Upper lobe of left lung (tissue), 4 donors: ENCODE data around the gene SMARCB1.

Source experiments
- POLR2A ChIP-seq, 4 donors: fragments of 450-650 bp; IDR thresholded peaks; one replicate each; pipeline ENCODE4 v1.5.1; 2016 to 2017; ENCODE audit warnings: antibody characterized with exemption in 4 of 4, mild to moderate bottlenecking in 2 of 4
- POLR2AphosphoS5 ChIP-seq, 2 donors: sonication (generic); formaldehyde crosslinking; IDR thresholded peaks; one replicate each; pipeline ENCODE4 v1.5.1; 2017; ENCODE audit warnings: antibody characterized with exemption in 2 of 2
- TF ChIP-seq, protein P1 (sequence below), 6 experiments: fragments of 450-650 bp in 4 of 6; fragments of 200-600 bp in 2 of 6; sonication (generic) in 2 of 6; IDR thresholded peaks; one replicate each; pipeline ENCODE4 v1.5.1; 2016 to 2019; ENCODE audit warnings: antibody characterized with exemption in 6 of 6

DNA sequence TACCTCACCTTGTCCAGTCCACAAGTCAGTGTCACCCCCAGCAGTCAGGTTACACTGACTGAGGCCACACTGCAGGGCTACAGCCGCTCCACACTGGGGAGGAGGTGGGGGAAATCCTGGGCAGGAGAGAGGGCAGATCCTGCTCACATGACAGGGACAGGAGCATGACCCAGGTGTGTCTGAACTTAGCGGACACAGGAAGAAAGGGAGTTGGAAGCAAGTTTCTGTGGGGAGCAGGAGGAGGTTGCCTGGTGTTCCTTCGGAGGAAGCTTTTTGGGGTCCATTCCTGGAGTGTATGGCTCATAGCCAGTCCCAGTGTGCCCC lies 8.2 kb upstream of the SMARCB1 start:
- TF ChIP-seq, protein P1, sequence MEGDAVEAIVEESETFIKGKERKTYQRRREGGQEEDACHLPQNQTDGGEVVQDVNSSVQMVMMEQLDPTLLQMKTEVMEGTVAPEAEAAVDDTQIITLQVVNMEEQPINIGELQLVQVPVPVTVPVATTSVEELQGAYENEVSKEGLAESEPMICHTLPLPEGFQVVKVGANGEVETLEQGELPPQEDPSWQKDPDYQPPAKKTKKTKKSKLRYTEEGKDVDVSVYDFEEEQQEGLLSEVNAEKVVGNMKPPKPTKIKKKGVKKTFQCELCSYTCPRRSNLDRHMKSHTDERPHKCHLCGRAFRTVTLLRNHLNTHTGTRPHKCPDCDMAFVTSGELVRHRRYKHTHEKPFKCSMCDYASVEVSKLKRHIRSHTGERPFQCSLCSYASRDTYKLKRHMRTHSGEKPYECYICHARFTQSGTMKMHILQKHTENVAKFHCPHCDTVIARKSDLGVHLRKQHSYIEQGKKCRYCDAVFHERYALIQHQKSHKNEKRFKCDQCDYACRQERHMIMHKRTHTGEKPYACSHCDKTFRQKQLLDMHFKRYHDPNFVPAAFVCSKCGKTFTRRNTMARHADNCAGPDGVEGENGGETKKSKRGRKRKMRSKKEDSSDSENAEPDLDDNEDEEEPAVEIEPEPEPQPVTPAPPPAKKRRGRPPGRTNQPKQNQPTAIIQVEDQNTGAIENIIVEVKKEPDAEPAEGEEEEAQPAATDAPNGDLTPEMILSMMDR (IDR thresholded peaks at IDR 0.05) = no peak
- TF ChIP-seq POLR2AphosphoS5 (IDR thresholded peaks at IDR 0.05) (no peak), POLR2A (IDR thresholded peaks at IDR 0.05) (no peak)
